Kidney (tissue), 14 donors: ENCODE data around the gene FAM222B. TPM values are rescaled to one million over a fixed set of nuclear protein-coding genes. Genes with fewer than 3 reads are reported as not detected.

Source experiments
- DNase-seq, 5 donors: peaks; one replicate each; pipeline ENCODE4 v3.0.0-alpha.2; 2013 to 2020
- FAIRE-seq: peaks from 2 replicates; lab custom pipeline; 2012; peaks lifted over from hg19 to GRCh38; lab: Jason Lieb, UNC
- H3K27ac ChIP-seq, 2 donors: one replicate each; pipeline ENCODE4 v1.7.0; 2013; ENCODE audit warnings: low read depth in 2 of 2, low read length in 2 of 2, inconsistent platforms in 1 of 2
- H3K27me3 ChIP-seq: one replicate; pipeline ENCODE4 v1.7.1; 2013; ENCODE audit warnings: low read length, inconsistent platforms; ENCODE audit not compliant: control insufficient read depth, insufficient read depth
- H3K36me3 ChIP-seq, 3 donors: one replicate each; pipeline versions ENCODE4 v1.7.0 to v1.7.1; 2013; ENCODE audit warnings: low read length in 3 of 3, control low read depth in 1 of 3, inconsistent platforms in 1 of 3; ENCODE audit not compliant: insufficient read depth in 3 of 3, control insufficient read depth in 2 of 3
- H3K4me1 ChIP-seq, 3 donors: one replicate each; pipeline versions ENCODE4 v1.7.0 to v1.7.1; 2013; ENCODE audit warnings: low read length in 3 of 3, inconsistent platforms in 1 of 3, low read depth in 1 of 3; ENCODE audit not compliant: control insufficient read depth in 2 of 3, insufficient read depth in 2 of 3
- H3K4me3 ChIP-seq, 3 donors: one replicate each; pipeline versions ENCODE4 v1.7.0 to v1.8.1; 2013; ENCODE audit warnings: low read length in 3 of 3, control low read depth in 1 of 3, inconsistent platforms in 1 of 3
- H3K9ac ChIP-seq, 3 donors: one replicate each; pipeline versions ENCODE4 v1.7.0 to v1.7.1; 2013; ENCODE audit warnings: low read length in 3 of 3, control low read depth in 1 of 3, inconsistent platforms in 1 of 3
- H3K9me3 ChIP-seq, 3 donors: one replicate each; pipeline versions ENCODE4 v1.7.0 to v1.7.1; 2013; ENCODE audit warnings: low read length in 3 of 3, control low read depth in 1 of 3, inconsistent platforms in 1 of 3; ENCODE audit not compliant: control insufficient read depth in 2 of 3, insufficient read depth in 1 of 3
- CTCF ChIP-seq: IDR thresholded peaks from 3 replicates; pipeline ENCODE4 v1.5.1; 2012; ENCODE audit warnings: mild to moderate bottlenecking, moderate library complexity, borderline replicate concordance; ENCODE audit not compliant: insufficient read depth; ENCODE audit errors: extremely low read depth
- intact Hi-C: fragments of 100-400 bp; cut with DNase I; formaldehyde crosslinking; loops from one replicate; pipeline ENCODE4 v1.11.1; 2022
- polyA plus RNA-seq: library from polyadenylated mRNA; stranded (reverse); fragments of 350-450 nt; fragmentation: Illumina TruSeq; extraction: RNeasy Lipid Tissue Mini Kit (QIAGEN cat#74804); gene quantifications from one replicate; pipeline ENCODE4 v1.2.3, GENCODE V29; 2014; ENCODE audit warnings: low read depth, low replicate concordance; ENCODE audit not compliant: insufficient read depth
- total RNA-seq: library from RNA; stranded (reverse); fragmentation: NEBNext Ultra II Directional; extraction: Animal tissue kit (Norgen Biotek cat#: 25700); gene quantifications from one replicate; pipeline ENCODE4 v1.2.1, GENCODE V29; 2021
- donor health status: control.
- donor health status: control.
- donor health status: control.
- donor health status: control.
- donor health status: control.
- donor health status: DM: yes; HTN: yes; CAD: no.
- donor health status: Normal renal cell carcinoma (clear cell type).

Gene FAM222B
- total and polyA plus RNA-seq, 2 donors from 2014 or later: 13.0 to 31.0 TPM

GRCh38 chr17:28828294-28829040, 14.1 kb downstream of the FAM222B start:
- Histone ChIP-seq H3K4me1 (no peaks in the 10 kb centered on the region), H3K27me3 (no peaks in the 10 kb centered on the region), H3K9me3 (no peaks in the 10 kb centered on the region), H3K4me3 (no peak overlapping the region), H3K27ac (no peak overlapping the region), H3K9ac (no peak overlapping the region), H3K36me3 (no peaks in the 10 kb centered on the region)
- intact Hi-C loops: no loop called here
- no peak for TF ChIP-seq CTCF
- DNase-seq (peak in 1 of 5 donors; percentile 26), FAIRE-seq (no peak)

DNA sequence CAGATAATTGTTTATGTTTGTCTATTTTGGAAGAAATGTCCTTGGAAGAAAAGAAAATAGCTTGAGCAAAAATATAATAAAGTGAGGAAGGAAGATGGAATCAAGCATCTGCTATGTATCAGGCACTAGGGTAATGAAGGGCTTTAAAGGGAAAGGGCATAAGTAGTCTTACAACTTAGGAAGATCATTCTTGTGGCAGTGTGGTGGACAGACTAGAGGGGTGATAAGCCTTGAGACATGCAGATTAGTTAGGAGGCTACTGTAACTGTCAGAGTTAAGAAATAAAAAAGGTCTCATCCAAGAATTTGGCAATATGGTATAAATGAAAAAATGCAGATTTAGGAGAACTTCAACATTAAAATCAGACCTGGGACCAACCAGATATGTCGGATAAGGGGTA, 14.9 kb downstream of the FAM222B start:
- Histone ChIP-seq H3K4me1 (no peaks in the 10 kb centered on the region), H3K27ac (no peak overlapping the region), H3K27me3 (no peaks in the 10 kb centered on the region), H3K9me3 (no peaks in the 10 kb centered on the region), H3K4me3 (no peak overlapping the region), H3K36me3 (no peaks in the 10 kb centered on the region), H3K9ac (no peak overlapping the region)
- DNase-seq (no peak), FAIRE-seq (no peak)
- no peak for TF ChIP-seq CTCF
- intact Hi-C loops: no loop called here

DNA sequence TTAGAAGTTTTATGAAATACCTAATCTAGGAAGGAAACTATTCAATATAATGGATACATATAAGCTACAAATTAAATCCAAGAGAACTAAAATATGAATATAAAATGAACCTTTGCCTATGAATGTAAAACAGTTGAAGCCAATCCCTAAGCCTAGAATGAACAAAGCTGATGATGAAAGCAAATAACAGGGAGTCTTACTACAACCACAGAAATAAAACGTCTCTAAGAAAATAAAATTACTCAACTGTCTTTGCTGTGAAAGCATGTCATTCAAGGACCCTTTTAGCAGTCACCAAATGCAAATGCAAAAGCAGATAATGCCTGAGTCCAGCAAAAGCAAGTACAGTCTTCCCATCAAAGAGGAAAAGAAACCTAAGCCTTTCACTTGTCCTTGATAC, 23.0 kb downstream of the FAM222B start:
- no peaks in the 10 kb centered on the region for H3K27me3 ChIP-seq
- H3K27ac ChIP-seq: no peak overlapping the region
- DNase-seq (no peak), FAIRE-seq (no peak)
- no peak overlapping the region for H3K9ac ChIP-seq
- intact Hi-C loops: no loop called here
- H3K4me3 ChIP-seq: no peak overlapping the region
- H3K36me3 ChIP-seq: no peaks in the 10 kb centered on the region
- TF ChIP-seq CTCF: no peak
- no peaks in the 10 kb centered on the region for H3K9me3 ChIP-seq
- H3K4me1 ChIP-seq: no peaks in the 10 kb centered on the region
